Gastroesophageal sphincter (tissue), 4 donors: ENCODE results near the gene LENEP. TPM values are rescaled to one million over a fixed set of nuclear protein-coding genes. Genes with fewer than 3 reads are reported as not detected.
A peak's percentile ranks its signal among the peaks of the same experiment; 100 is the strongest.

ENCODE experiments used
- ATAC-seq: fragments of 150-250 bp; one replicate; pipeline ENCODE4 v1.9.1; 2016; ENCODE audit warnings: mild to moderate bottlenecking, moderate library complexity
- H3K27ac ChIP-seq, 4 donors: fragments of 200-600 bp; sonication (generic) in 3 of 4; 1 replicate in 3 of 4; 2 replicates in 1 of 4; pipeline ENCODE4 v1.5.1; 2016 to 2019
- H3K27me3 ChIP-seq: fragments of 200-600 bp; sonication (generic); one replicate; pipeline ENCODE4 v1.5.1; 2019
- H3K36me3 ChIP-seq, 2 donors: fragments of 200-600 bp; sonication (generic); one replicate each; pipeline ENCODE4 v1.5.1; 2019; ENCODE audit warnings: control low read depth in 1 of 2
- H3K4me1 ChIP-seq, 3 donors: fragments of 200-600 bp; sonication (generic); 1 replicate in 2 of 3; 2 replicates in 1 of 3; pipeline ENCODE4 v1.5.1; 2016 to 2019; ENCODE audit warnings: control low read depth in 2 of 3
- H3K4me3 ChIP-seq, 2 donors: fragments of 200-600 bp; sonication (generic); one replicate each; pipeline ENCODE4 v1.5.1; 2019; ENCODE audit warnings: mild to moderate bottlenecking in 1 of 2, moderate library complexity in 1 of 2
- H3K9me3 ChIP-seq, 3 donors: fragments of 200-600 bp; sonication (generic); one replicate each; pipeline ENCODE4 v1.5.1; 2017 to 2019; ENCODE audit warnings: control low read depth in 2 of 3
- EP300 ChIP-seq: sonication (generic); formaldehyde crosslinking; IDR thresholded peaks from one replicate; pipeline ENCODE4 v1.6.1; 2017; ENCODE audit warnings: antibody characterized with exemption, mild to moderate bottlenecking
- POLR2A ChIP-seq, 2 donors: fragments of 450-650 bp; IDR thresholded peaks; one replicate each; pipeline ENCODE4 v1.6.1; 2017; ENCODE audit warnings: antibody characterized with exemption in 2 of 2, mild to moderate bottlenecking in 2 of 2, moderate library complexity in 1 of 2
- POLR2AphosphoS5 ChIP-seq: sonication (generic); formaldehyde crosslinking; IDR thresholded peaks from one replicate; pipeline ENCODE4 v1.6.1; 2017; ENCODE audit warnings: antibody characterized with exemption
- WGBS, 2 donors: methylation state at CpG; one replicate each; pipeline ENCODE4 v1.1.5; 2018; ENCODE audit warnings: low coverage in 1 of 2; 5-methylcytosine and 5-hydroxymethylcytosine counted together
- total RNA-seq, 4 donors: library from RNA; depleted of rRNA; stranded (reverse); fragments of >200 nt; gene quantifications; one replicate each; pipeline ENCODE4 v1.1.0, GENCODE V29; 2016
- TF ChIP-seq, protein P1 (sequence below), 4 experiments: fragments of 200-600 bp in 2 of 4; fragments of 450-650 bp in 2 of 4; sonication (generic) in 1 of 4; IDR thresholded peaks; one replicate each; pipeline ENCODE4 v1.5.1; 2017 to 2019; ENCODE audit warnings: antibody characterized with exemption in 4 of 4, mild to moderate bottlenecking in 2 of 4, moderate library complexity in 2 of 4

LENEP gene
- total RNA-seq, 4 donors from 2014 or later, result not detected

DNA sequence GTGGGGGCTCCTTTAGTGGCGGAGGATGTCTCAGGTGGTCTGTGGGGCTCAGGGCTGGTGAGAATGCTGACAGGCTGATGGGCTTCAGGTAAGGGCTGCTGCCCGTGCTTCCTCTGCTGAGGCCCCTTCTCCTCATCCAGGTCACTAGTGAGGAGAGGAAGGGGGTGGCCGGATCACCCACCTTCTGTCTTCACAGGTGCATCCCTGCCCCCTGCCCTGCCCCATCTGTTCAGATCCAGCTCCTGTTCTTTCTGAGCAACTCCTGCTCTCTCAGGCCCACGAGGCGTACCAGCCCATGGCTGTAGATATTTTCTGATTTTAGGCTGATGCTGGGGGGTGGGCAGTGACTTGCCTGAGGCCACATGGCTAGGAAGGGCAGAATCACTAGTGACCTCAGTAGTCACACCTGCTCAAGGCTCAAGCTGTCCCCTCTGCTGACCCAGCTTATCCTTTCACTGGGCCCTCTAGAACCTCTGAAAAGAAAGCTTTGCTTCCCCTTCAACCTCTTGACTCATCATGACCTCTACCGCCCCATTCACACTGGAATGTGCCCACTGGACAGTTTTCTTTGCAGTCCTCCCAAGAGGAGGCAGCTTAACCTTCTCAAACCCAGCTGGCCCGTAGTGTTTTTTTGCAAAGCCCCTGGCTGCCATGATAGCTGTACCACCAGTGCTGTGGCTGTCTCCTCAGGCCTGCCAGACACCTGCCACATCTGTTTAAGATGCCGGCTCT, 25.4 kb downstream of the LENEP start:
- ATAC-seq, result no peak
- TF ChIP-seq, protein P1, sequence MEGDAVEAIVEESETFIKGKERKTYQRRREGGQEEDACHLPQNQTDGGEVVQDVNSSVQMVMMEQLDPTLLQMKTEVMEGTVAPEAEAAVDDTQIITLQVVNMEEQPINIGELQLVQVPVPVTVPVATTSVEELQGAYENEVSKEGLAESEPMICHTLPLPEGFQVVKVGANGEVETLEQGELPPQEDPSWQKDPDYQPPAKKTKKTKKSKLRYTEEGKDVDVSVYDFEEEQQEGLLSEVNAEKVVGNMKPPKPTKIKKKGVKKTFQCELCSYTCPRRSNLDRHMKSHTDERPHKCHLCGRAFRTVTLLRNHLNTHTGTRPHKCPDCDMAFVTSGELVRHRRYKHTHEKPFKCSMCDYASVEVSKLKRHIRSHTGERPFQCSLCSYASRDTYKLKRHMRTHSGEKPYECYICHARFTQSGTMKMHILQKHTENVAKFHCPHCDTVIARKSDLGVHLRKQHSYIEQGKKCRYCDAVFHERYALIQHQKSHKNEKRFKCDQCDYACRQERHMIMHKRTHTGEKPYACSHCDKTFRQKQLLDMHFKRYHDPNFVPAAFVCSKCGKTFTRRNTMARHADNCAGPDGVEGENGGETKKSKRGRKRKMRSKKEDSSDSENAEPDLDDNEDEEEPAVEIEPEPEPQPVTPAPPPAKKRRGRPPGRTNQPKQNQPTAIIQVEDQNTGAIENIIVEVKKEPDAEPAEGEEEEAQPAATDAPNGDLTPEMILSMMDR (IDR thresholded peaks at IDR 0.05), result no peak
- TF ChIP-seq EP300, result no peak
- TF ChIP-seq POLR2A (IDR thresholded peaks at IDR 0.05), result no peak
- no peak for TF ChIP-seq POLR2AphosphoS5
- Histone ChIP-seq H3K27ac (peak overlapping the region in 2 of 4 donors; percentile 85 to 90), H3K4me1 (peaks cover 2 to 39% (median 19%) of the 10 kb centered on the region in 3 donors), H3K27me3 (no peaks in the 10 kb centered on the region), H3K9me3 (no peaks in the 10 kb centered on the region), H3K36me3 (peaks cover 0 to 28% of the 10 kb centered on the region in 2 donors), H3K4me3 (no peak overlapping the region)
- 87 to 90% methylated on average over 4 to 5 of the region's 8 CpGs for WGBS, 2 donors

DNA sequence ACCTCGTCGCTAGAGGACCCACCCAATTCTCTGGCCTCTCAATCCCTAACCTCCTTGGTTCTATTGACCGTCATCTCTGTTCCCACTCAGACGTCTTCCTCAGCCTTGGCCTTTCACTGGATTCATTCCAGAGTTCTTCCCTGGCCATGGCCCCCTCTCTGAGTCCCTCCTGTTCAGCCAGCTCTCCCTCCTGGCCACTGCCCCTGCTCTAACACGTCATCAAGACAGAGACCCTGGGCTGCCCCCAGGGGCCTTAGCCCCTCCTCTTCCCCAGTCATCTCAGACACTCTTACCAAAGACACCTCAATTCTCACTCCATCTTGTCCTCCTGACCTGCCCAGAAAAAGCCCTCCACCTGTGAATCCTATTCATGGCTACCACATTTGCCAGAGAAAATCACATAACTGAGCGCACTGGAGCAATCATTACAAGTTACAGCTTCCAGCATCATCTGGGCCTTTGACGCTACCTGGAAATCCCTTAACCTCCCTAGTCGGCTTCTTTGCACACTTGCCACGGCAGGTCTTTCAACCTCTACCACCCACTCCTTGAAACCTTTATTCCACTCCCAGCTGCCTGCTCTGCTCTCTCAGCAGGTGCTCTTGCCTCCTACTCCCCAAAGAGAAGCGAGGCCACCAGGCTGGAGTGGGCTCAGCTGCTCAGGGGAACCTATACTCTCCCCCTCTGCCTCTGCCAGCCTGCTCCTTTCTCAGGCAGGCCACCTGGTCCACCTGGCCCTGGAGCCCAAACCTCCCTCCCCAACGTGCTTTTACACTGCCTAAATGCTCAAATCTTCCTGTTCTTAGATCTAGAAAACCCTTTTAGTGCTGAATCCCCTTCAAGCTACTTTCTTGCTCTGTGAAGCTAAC, 26.2 kb downstream of the LENEP start:
- no peaks in the 10 kb centered on the region for H3K9me3 ChIP-seq
- no peaks in the 10 kb centered on the region for H3K27me3 ChIP-seq
- no peak overlapping the region for H3K4me3 ChIP-seq
- H3K27ac ChIP-seq, result peak overlapping the region in 1 of 4 donors; percentile 90
- no peak for ATAC-seq
- TF ChIP-seq POLR2A (IDR thresholded peaks at IDR 0.05), result no peak
- peaks cover 2 to 33% (median 19%) of the 10 kb centered on the region in 3 donors for H3K4me1 ChIP-seq
- 71 to 74% methylated on average over 4 to 11 of the region's 11 CpGs for WGBS, 2 donors
- peaks cover 0 to 21% of the 10 kb centered on the region in 2 donors for H3K36me3 ChIP-seq

DNA sequence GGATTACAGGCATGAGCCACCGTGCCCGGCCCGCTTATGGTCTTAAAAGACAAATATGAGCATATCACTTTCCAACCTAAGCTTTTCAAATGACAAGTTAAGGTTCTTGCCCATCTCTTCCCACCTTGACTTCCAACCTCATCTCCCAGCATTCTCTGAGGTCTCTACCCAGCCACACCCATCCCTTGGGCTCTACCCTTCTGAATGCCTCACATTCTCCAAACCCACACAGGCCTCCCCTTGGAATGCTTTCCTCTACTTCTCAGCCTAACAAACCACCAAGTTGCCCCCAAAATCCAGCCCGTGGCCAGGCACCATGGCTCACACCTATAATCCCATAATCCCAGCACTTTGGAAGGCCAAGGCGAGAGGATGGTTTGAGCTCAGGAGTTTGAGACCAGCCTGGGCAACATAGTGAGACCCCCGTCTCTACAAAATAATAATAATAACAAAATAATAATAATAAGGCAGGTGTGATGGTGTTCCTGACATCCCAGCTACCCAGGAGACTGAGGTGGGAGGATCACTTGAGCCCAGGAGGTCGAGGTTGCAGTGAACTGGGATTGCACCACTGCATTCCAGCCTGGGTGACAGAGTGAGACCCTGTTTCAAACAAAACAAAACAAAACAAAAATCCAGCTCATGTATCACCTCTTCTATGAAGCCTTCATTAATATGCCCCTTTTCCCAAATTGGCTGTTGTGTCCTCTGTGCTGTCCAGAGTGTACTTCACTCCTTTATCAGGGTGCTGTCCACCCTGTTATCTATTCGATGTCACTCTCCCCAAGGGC, 28.9 kb downstream of the LENEP start:
- peaks cover 0 to 18% (median 10%) of the 10 kb centered on the region in 3 donors for H3K4me1 ChIP-seq
- H3K4me3 ChIP-seq, result no peak overlapping the region
- 81 to 100% methylated on average over 3 to 8 of the region's 8 CpGs for WGBS, 2 donors
- no peak for ATAC-seq
- no peak overlapping the region for H3K27ac ChIP-seq
- H3K9me3 ChIP-seq, result no peaks in the 10 kb centered on the region
- TF ChIP-seq POLR2AphosphoS5 (no peak), EP300 (no peak)
- H3K27me3 ChIP-seq, result no peaks in the 10 kb centered on the region
- H3K36me3 ChIP-seq, result no peaks in the 10 kb centered on the region

DNA sequence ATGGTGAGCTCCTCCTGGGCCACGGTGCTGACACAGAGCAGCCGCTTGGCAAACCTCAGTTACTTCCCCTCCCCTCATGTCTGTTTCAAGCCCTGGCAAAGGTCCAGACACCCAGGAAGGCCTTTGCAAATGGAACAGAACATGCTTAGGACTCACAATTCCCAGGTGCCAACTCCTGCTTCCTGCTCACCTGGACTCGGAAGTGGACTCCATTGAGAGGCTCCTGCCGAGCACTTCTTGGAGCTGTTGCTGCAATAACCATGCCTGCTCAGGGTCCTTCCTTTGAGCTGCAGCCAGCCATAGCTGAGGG, 29.5 kb downstream of the LENEP start:
- Histone ChIP-seq H3K36me3 (no peaks in the 10 kb centered on the region), H3K27ac (no peak overlapping the region), H3K4me1 (peaks cover 0 to 13% (median 4%) of the 10 kb centered on the region in 3 donors), H3K4me3 (no peak overlapping the region), H3K9me3 (no peaks in the 10 kb centered on the region), H3K27me3 (no peaks in the 10 kb centered on the region)
- TF ChIP-seq POLR2AphosphoS5 (no peak), EP300 (no peak), POLR2A (IDR thresholded peaks at IDR 0.05) (no peak)
- TF ChIP-seq, protein P1 (IDR thresholded peaks at IDR 0.05), result no peak
- ATAC-seq, result no peak
- WGBS, 2 donors, result 60% methylated on average over 1 of the region's 4 CpGs; no CpG with 5 or more reads in 1 of the 2 donors

DNA sequence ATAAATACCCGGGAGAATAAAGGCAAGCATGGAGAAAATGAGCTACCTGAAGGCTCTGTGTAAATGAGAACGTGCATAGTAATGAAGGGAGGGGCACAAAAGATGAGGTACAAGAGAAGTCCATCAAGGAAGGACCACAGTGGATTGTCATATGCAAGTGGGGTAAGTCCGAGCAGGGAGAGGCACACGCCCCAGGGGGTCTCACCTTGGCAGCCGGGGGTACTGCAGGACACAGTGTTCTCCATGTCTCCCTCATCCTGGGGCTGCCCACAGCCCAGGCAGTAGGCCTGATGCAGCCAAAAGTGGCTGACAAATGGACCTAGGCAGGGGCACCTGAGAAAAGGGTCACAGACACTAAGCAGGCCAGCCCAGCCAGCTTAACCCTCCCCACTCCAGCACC, 30.2 kb downstream of the LENEP start:
- no peaks in the 10 kb centered on the region for H3K36me3 ChIP-seq
- no peaks in the 10 kb centered on the region for H3K9me3 ChIP-seq
- 60 to 85% methylated on average over 4 of the region's 5 CpGs for WGBS, 2 donors
- TF ChIP-seq POLR2A (IDR thresholded peaks at IDR 0.05) (no peak), POLR2AphosphoS5 (no peak), EP300 (no peak)
- TF ChIP-seq, protein P1 (IDR thresholded peaks at IDR 0.05), result no peak
- H3K4me3 ChIP-seq, result no peak overlapping the region
- peaks cover 0 to 5% (median 0%) of the 10 kb centered on the region in 3 donors for H3K4me1 ChIP-seq
- H3K27me3 ChIP-seq, result no peaks in the 10 kb centered on the region
- ATAC-seq, result no peak
- H3K27ac ChIP-seq, result no peak overlapping the region
